Uterine smooth muscle cell (primary cell): ENCODE results near the gene NPHS2. TPM values are rescaled to one million over a fixed set of nuclear protein-coding genes. Genes with fewer than 3 reads are reported as not detected.

Experiments used
- total RNA-seq: library from RNA; depleted of rRNA; stranded (reverse); fragments of >200 nt; gene quantifications from 2 replicates; pipeline ENCODE4 v1.2.3, GENCODE V29; 2014

NPHS2 gene
- not detected in 2 replicates for total RNA-seq

GRCh38 chr1:179575497-179576314 lies at the start of gene NPHS2:
NPHS2 (minus strand) TSS chr1:179575948; CDS start chr1:179575864, 84 bp downstream.

DNA sequence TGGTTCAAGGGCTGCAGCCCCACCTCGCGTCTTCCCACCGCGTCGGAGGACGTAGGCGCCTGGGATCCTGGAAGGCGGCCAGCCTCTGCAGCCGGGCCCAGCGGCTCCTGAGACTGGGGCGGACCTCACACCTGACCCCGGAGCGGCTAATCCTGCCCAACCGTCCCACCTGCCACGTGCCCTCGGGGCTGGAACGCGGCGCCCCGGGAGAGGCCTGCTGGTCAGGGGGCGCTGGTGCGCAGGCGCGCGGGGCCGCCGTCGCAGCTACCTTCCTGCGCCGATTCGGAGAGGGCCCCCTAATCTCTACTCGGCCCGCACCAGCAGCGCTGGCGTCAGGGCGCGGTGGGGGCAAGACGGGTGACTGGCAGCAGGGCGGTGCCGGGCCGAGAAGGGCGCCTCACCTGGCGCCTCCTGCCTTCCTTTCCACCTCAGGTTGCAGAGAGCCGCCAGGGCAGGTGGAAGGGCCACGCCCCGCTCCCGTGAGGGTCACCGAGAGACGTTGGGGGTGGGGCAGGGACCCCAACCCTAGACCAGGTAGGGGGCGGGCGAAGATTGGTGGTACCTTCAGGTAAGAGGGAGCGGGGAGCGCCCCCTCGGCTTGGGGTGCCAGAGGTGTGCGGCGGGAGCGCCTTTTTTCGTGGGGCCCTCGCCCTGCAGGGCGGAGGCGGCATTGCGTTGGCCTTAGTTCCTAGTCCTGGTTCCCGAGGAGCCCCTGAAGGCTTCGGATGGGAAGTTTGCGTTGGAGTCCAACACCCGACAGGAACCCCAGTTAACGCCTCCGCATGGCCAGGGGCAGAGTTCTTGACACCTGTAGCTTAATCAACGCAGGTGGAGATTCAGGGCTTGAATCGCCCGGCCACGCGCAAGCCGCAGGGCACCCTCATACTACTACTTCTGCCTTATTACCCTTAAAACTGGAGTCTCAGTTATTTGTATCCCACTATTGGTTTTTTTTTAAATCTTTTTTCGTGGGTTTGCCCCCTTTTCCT lies 16.1 kb upstream of the NPHS2 start, which contains the start of gene TDRD5:
TDRD5 (plus strand) TSS at position 241 of the 989 bp plus-strand sequence. CDS start 784 bp downstream, outside the sequence.

Other genes with a start within 250 kb of the NPHS2 start
- 0.12 and 0.22 TPM in 2 replicates for gene AXDND1, start 210.0 kb downstream of the NPHS2 start, total RNA-seq
- gene TDRD5, start 15.9 kb upstream of the NPHS2 start, total RNA-seq: under 0.01 TPM in 1 of 2 replicates, not detected in the other
- not detected in 2 replicates for gene FAM163A, start 167.3 kb upstream of the NPHS2 start, total RNA-seq